ENCODE results near the gene POT1. TPM values are rescaled to one million over a fixed set of nuclear protein-coding genes. Genes with fewer than 3 reads are reported as not detected.

POT1 gene
- total and polyA plus RNA-seq, 2 of the 13 experiments (the other 11 are each of a cell fraction or from before 2014, with no cell fraction given), result 21.7 to 23.4 TPM

DNA sequence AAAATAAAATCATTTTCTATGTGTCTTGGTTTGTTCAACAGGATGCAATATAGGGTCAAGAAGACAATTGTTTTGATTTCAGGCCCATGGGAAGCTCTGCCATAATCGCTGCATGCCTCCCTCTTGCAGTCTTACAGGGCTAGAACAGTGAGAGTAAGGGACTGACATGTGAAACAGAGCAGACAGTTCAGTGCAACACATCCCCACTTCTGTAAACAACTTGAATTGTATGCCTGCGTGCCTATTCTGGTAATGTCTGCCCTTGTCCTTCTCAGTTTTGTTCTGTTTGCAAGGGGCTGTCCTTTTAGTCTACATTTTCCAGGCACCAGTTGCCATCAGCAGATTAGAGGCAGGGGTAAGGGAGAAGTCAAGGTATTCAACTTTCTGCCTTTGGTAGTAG is 129.2 kb downstream of the POT1 start:
- Histone ChIP-seq H2AFZ (ENCODE audit: low read length) (no peak overlapping the region), H3K27ac (ENCODE audit: extremely low read length, insufficient read depth, low read length) (no peak overlapping the region), H3K4me3 (replicated peaks in 1 of 3; ENCODE audit: insufficient read depth in 1 of 3, low read depth in 2 of 3, low read length in 3 of 3) (no peak overlapping the region), H3K4me1 (ENCODE audit: insufficient read depth, low read length) (peaks cover 13% of the 10 kb centered on the region), H3K79me2 (ENCODE audit: insufficient read depth, low read length) (no peaks in the 10 kb centered on the region), H3K4me2 (ENCODE audit: low read depth, low read length) (no peak overlapping the region), H3K27me3 (ENCODE audit: control insufficient read depth in 1 of 2, insufficient read depth in 2 of 2, low read length in 2 of 2) (no peaks in the 10 kb centered on the region), H4K20me1 (ENCODE audit: insufficient read depth, low read length) (no peaks in the 10 kb centered on the region), H3K36me3 (replicated peaks in 1 of 2; ENCODE audit: control insufficient read depth in 1 of 2, insufficient read depth in 2 of 2, low read length in 2 of 2) (no peaks in the 10 kb centered on the region), H3K9ac (ENCODE audit: insufficient read depth, low read depth, low read length) (no peak overlapping the region), H3K9me3 (ENCODE audit: low read length) (no peaks in the 10 kb centered on the region)
- POLR2A ChIA-PET, result no interaction called here
- 26% methylated on average over 2 of the region's 2 CpGs for WGBS (ENCODE audit: low lambda C conversion rate)
- in situ Hi-C loops (cut with HindIII; ENCODE audit: extremely low pct_ligation_motif_present, low pct_unique_long_range_greater_than_20kb), result no loop called here
- FAIRE-seq (no peak), DNase-seq (ENCODE audit: low spot score) (no peak), ATAC-seq (no peak)
- BruUV-seq (replicated peaks), result no TSS peak
- CTCF ChIA-PET (ENCODE audit: low intra/inter-chr PET ratio, low total read pairs), result no interaction called here
- intact Hi-C loops (cut with micrococcal nuclease; ENCODE audit: unreplicated experiment), result no loop called here
- no peak for TF ChIP-seq TRIM24 (CRISPR knock-in tag; IDR thresholded peaks at IDR 0.05)
- no peak for TF ChIP-seq ZNF562 (CRISPR knock-in tag; IDR thresholded peaks at IDR 0.05; ENCODE audit: borderline replicate concordance)
- no peak for TF ChIP-seq REXO4 (CRISPR knock-in tag; IDR thresholded peaks at IDR 0.05; ENCODE audit: borderline replicate concordance)
- TF ChIP-seq FOXJ3 (CRISPR knock-in tag; IDR thresholded peaks at IDR 0.05; ENCODE audit: borderline replicate concordance), result no peak
- TF ChIP-seq, protein P1, sequence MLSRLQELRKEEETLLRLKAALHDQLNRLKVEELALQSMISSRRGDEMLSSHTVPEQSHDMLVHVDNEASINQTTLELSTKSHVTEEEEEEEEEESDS (CRISPR knock-in tag; IDR thresholded peaks at IDR 0.05; ENCODE audit: borderline replicate concordance), result no peak
- TF ChIP-seq CBX5 (CRISPR knock-in tag; IDR thresholded peaks at IDR 0.05; ENCODE audit: borderline replicate concordance), result no peak

DNA sequence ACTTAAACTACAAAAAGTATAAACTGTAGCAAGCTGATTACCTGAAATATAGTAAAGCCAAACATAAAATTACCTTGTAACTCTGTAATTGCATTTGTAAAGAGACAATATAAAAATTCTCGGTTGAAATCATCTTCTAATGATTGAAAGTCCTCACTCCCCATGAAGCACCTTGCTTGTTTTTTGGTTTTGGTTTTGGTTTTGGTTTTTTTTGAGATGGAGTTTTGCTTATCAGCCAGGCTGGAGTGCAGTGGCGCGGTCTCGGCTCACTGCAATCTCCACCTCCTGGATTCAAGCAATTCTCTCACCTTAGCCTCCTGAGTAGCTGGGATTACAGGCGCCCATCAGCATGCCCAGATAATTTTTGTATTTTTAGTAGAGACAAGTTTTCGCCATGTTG is 130.2 kb downstream of the POT1 start:
- in situ Hi-C loops (cut with HindIII; ENCODE audit: extremely low pct_ligation_motif_present, low pct_unique_long_range_greater_than_20kb), result no loop called here
- Histone ChIP-seq H4K20me1 (ENCODE audit: insufficient read depth, low read length) (no peaks in the 10 kb centered on the region), H3K27ac (ENCODE audit: extremely low read length, insufficient read depth, low read length) (no peak overlapping the region), H3K9me3 (ENCODE audit: low read length) (no peaks in the 10 kb centered on the region), H3K4me2 (ENCODE audit: low read depth, low read length) (no peak overlapping the region), H2AFZ (ENCODE audit: low read length) (no peak overlapping the region), H3K36me3 (replicated peaks in 1 of 2; ENCODE audit: control insufficient read depth in 1 of 2, insufficient read depth in 2 of 2, low read length in 2 of 2) (no peaks in the 10 kb centered on the region), H3K4me3 (replicated peaks in 1 of 3; ENCODE audit: insufficient read depth in 1 of 3, low read depth in 2 of 3, low read length in 3 of 3) (no peak overlapping the region), H3K79me2 (ENCODE audit: insufficient read depth, low read length) (no peaks in the 10 kb centered on the region), H3K9ac (ENCODE audit: insufficient read depth, low read depth, low read length) (no peak overlapping the region), H3K4me1 (ENCODE audit: insufficient read depth, low read length) (peaks cover 13% of the 10 kb centered on the region), H3K27me3 (ENCODE audit: control insufficient read depth in 1 of 2, insufficient read depth in 2 of 2, low read length in 2 of 2) (no peaks in the 10 kb centered on the region)
- ATAC-seq (no peak), FAIRE-seq (no peak), DNase-seq (ENCODE audit: low spot score) (no peak)
- ChIA-PET CTCF (ENCODE audit: low intra/inter-chr PET ratio, low total read pairs) (no interaction called here), POLR2A (no interaction called here)
- TF ChIP-seq TAF15 (IDR thresholded peaks at IDR 0.05; ENCODE audit: low read depth, low read length, poor library complexity, severe bottlenecking), result no peak
- no peak for TF ChIP-seq ZFP36L1 (CRISPR knock-in tag; IDR thresholded peaks at IDR 0.05)
- TF ChIP-seq POGZ (CRISPR knock-in tag; IDR thresholded peaks at IDR 0.05), result no peak
- TF ChIP-seq ZC3H4 (CRISPR knock-in tag; IDR thresholded peaks at IDR 0.05; ENCODE audit: borderline replicate concordance), result no peak
- TF ChIP-seq SRF (IDR thresholded peaks at IDR 0.05; ENCODE audit: low read depth, low read length), result no peak
- TF ChIP-seq ZFP36L2 (CRISPR knock-in tag; IDR thresholded peaks at IDR 0.05), result no peak
- no peak for TF ChIP-seq ZMAT3 (CRISPR knock-in tag; conservative IDR thresholded peaks at IDR 0.05)
- TF ChIP-seq ARNTL (CRISPR knock-in tag; IDR thresholded peaks at IDR 0.05), result no peak
- intact Hi-C loops (cut with micrococcal nuclease; ENCODE audit: unreplicated experiment), result no loop called here
- no TSS peak for BruUV-seq (replicated peaks)
- WGBS (ENCODE audit: low lambda C conversion rate), result 65% methylated on average over 6 of the region's 6 CpGs

All from HepG2 (cell line).